NCI-H1417 (cell line): ENCODE measurements around the gene DPP6.
"Not testable (repeated sequence)": the region's sequence is repeated elsewhere in the genome, so short reads cannot be mapped to it uniquely, and the experiment has no call there.

Source experiments
- DNase-seq, 3 experiments: peaks; one replicate each; lab custom pipeline; 2025; lab: John Stamatoyannopoulos, UW

The DPP6 gene

GRCh38 chr7:154666768-154667167, 614.6 kb downstream of the DPP6 start:
- DNase-seq: no peak

GRCh38 chr7:154672659-154673415, 620.6 kb downstream of the DPP6 start:
- DNase-seq: no peak

GRCh38 chr7:154674191-154674590, 622.0 kb downstream of the DPP6 start:
- no peak for DNase-seq

- DNase-seq: no peak
These were observed 623.4 kb downstream of the DPP6 start for GRCh38 chr7:154675560-154675959.

- not testable (repeated sequence) for DNase-seq
These were observed 623.8 kb downstream of the DPP6 start for GRCh38 chr7:154676033-154676421.

- no peak for DNase-seq
These were observed 624.4 kb downstream of the DPP6 start for GRCh38 chr7:154676422-154677073.

- no peak for DNase-seq
These were observed 625.3 kb downstream of the DPP6 start for GRCh38 chr7:154677454-154677853.

- not testable (repeated sequence) for DNase-seq
These were observed 625.9 kb downstream of the DPP6 start for GRCh38 chr7:154678001-154678550.

GRCh38 chr7:154679379-154680053, 627.3 kb downstream of the DPP6 start:
- DNase-seq: no peak

- DNase-seq: no peak
These were observed 628.9 kb downstream of the DPP6 start for GRCh38 chr7:154680894-154681659.

- DNase-seq: no peak
These were observed 629.8 kb downstream of the DPP6 start for GRCh38 chr7:154682003-154682402.

GRCh38 chr7:154684666-154685563, 632.7 kb downstream of the DPP6 start:
- DNase-seq: no peak

GRCh38 chr7:154685564-154685901, 633.3 kb downstream of the DPP6 start:
- no peak for DNase-seq

GRCh38 chr7:154686305-154686704, 634.1 kb downstream of the DPP6 start:
- no peak for DNase-seq

- no peak for DNase-seq
These were observed 636.8 kb downstream of the DPP6 start for GRCh38 chr7:154688952-154689351.

GRCh38 chr7:154690411-154690810, 638.2 kb downstream of the DPP6 start:
- no peak for DNase-seq

- DNase-seq: no peak
These were observed 641.5 kb downstream of the DPP6 start for GRCh38 chr7:154693661-154694060.

- DNase-seq: no peak
These were observed 643.6 kb downstream of the DPP6 start for GRCh38 chr7:154695836-154696235.

GRCh38 chr7:154696556-154696955, 644.4 kb downstream of the DPP6 start:
- no peak for DNase-seq

GRCh38 chr7:154698726-154699291, 646.6 kb downstream of the DPP6 start:
- DNase-seq: peak in 1 of 3 experiments; percentile 25

GRCh38 chr7:154699417-154699816, 647.2 kb downstream of the DPP6 start:
- DNase-seq: no peak
